Hematopoietic multipotent progenitor cell treated with erythropoietin and hydrocortisone succinate and interleukin-3 and kit ligand, for 4 days (in vitro differentiated cells): ENCODE results near the gene NRG2.

Experiments
- DNase-seq: peaks from one replicate; pipeline ENCODE4 v3.0.0-alpha.2; 2015

Gene NRG2

GRCh38 chr5:139807647-139808030 is 235.5 kb downstream of the NRG2 start:
- DNase-seq: no peak

- no peak for DNase-seq
These were observed 236.1 kb downstream of the NRG2 start for GRCh38 chr5:139806726-139807646.

GRCh38 chr5:139806111-139806510 is 237.0 kb downstream of the NRG2 start:
- DNase-seq: no peak

GRCh38 chr5:139805545-139805944 is 237.6 kb downstream of the NRG2 start:
- no peak for DNase-seq

- DNase-seq: no peak
These were observed 238.2 kb downstream of the NRG2 start for GRCh38 chr5:139804800-139805397.

- DNase-seq: no peak
These were observed 239.1 kb downstream of the NRG2 start for GRCh38 chr5:139803978-139804377.

GRCh38 chr5:139799359-139799758 is 243.7 kb downstream of the NRG2 start:
- no peak for DNase-seq

- DNase-seq: no peak
These were observed 244.2 kb downstream of the NRG2 start for GRCh38 chr5:139798883-139799282.

GRCh38 chr5:139797856-139798510 is 245.1 kb downstream of the NRG2 start:
- no peak for DNase-seq

GRCh38 chr5:139797335-139797734 is 245.8 kb downstream of the NRG2 start:
- no peak for DNase-seq
